Erythroblast (primary cell): Measurements from ENCODE around the gene FCHSD2.

Experiments
- GATA1 ChIP-seq: IDR thresholded peaks from 2 replicates; pipeline ENCODE4 v1.6.1; 2011; ENCODE audit warnings: low read depth, mild to moderate bottlenecking, control low read depth, low read length, moderate library complexity
- POLR2A ChIP-seq: IDR thresholded peaks from 2 replicates; pipeline ENCODE4 v1.6.1; 2011; ENCODE audit warnings: mild to moderate bottlenecking, low read length

DNA sequence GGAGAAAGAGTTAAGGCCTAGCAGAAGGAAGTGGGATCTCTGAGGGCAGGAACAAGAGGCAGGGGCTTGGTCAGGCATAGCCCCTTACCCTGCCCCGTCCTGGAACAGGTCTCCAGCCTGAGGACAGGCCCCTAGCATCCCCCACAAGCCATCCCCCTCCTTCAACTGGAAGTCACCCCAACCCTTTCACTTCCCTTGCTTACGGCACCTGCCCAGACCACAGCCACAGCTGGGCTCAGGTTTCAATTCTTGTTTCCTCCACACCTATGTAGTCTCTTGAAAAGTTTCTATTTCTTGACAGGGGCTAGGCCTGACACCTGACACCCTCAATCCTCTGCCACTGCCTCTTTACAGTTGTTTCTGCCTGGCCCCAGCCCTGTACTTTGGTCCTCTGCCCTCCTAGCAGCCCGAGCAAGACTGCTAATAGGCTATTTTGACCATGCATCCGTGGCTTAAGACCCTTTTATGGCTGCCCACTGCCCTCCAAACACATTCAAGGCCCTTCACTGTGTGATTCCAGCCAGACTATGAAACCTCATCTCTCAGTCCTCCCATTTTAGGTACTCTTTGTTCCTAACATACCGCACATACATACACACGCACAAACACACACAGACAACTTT lies 10.9 kb upstream of the FCHSD2 start:
- TF ChIP-seq POLR2A (no peak), GATA1 (no peak)
